HG03378 (cell line): ENCODE measurements around the gene C5orf63.
"Not testable (repeated sequence)": the region's sequence is repeated elsewhere in the genome, so short reads cannot be mapped to it uniquely, and the experiment has no call there.

Experiments
- ATAC-seq: cut with Tn5 transposase; IDR thresholded peaks from one replicate; pipeline ENCODE4 v1.9.1; 2021; ENCODE audit warnings: mild to moderate bottlenecking, moderate library complexity; ENCODE audit not compliant: unreplicated experiment

C5orf63 gene

DNA sequence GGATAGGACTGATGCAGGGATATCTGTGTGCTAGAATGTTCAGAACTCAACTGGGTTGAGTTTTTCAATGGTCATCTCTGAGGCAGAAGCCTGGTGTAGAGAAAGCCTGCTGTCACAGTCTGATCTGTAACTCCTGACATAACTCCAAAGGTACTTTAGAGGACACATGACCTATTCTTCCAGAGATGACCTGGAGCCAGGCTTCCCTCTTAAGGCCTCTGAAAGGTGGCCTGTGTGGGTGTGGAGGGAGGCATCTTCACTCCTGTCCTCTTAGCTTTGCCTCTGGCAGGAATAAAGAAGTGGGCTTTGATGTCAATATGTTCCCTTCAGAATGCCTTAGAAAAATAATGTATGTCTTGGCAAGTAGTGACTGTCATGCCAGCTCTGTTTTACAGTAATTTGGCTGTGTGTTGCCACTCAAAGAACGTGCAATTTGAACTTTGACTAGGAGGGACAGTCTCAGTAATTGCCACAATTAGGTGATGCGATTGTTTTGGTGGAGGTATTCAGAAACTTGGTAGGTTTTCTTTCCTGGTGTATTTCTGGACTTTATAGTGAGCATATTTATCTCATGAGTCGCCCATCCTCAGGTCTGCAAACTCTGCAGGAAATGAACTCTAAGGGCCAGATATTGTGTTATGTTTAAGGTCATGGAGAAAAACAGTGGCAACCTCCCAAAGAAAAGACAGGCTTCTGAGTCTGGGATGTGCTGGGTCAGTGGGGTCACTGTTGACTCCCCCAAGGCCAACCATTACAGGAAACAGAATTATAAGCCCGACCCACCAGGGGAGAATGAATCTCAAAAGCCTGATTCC is 3.2 kb upstream of the C5orf63 start:
- no peak for ATAC-seq

DNA sequence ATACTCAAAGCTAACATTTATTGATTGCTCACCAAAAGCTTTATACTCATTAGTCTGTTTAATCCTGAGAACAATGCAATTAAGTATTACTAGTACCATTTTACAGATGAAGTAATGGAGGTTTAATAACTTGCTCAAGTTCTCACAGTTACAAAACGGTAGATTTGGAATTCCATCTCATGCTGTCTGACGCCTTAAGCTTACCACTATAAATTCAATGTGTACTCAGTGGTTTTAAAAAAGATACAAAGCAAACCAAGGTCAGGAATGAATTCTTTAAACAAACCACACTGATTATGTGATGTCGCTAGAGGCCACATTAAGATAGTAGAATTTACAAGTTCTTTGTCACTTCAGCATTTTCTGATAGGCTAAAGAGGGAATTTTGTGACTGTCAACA is 1.2 kb upstream of the C5orf63 start:
- ATAC-seq, result no peak

GRCh38 chr5:127070243-127070642 is 3.1 kb downstream of the C5orf63 start:
- no peak for ATAC-seq

GRCh38 chr5:127068493-127069214 is 4.6 kb downstream of the C5orf63 start:
- ATAC-seq, result no peak

- no peak for ATAC-seq
Measured at GRCh38 chr5:127066721-127067120, 6.6 kb downstream of the C5orf63 start.

DNA sequence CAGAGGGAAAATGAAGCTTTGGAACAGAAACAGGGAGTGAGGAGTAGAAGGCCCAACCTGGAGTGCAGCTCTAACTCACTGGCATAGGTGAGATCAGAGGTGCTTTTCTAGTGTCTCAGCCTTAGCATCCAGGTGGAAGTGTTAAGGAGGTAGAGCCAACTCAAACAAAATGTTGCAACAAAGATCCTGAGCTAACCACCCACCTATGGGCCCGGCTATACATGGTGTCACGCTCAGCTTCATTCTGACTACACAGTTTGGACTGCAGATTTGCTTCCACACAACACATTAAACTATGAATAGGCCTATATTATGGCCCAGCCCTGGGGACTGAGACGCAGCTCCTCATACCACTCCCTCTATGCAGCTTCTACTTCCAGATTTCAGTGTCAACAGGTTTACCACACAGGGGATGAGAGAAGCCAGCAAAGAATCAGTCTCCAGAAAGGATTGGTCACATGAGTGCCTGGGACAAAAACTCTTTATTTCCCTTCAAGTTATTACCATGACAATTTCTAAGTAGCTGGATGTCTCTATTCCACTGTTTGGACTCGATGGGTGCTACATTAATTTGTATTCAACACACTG is 9.0 kb downstream of the C5orf63 start:
- no peak for ATAC-seq

DNA sequence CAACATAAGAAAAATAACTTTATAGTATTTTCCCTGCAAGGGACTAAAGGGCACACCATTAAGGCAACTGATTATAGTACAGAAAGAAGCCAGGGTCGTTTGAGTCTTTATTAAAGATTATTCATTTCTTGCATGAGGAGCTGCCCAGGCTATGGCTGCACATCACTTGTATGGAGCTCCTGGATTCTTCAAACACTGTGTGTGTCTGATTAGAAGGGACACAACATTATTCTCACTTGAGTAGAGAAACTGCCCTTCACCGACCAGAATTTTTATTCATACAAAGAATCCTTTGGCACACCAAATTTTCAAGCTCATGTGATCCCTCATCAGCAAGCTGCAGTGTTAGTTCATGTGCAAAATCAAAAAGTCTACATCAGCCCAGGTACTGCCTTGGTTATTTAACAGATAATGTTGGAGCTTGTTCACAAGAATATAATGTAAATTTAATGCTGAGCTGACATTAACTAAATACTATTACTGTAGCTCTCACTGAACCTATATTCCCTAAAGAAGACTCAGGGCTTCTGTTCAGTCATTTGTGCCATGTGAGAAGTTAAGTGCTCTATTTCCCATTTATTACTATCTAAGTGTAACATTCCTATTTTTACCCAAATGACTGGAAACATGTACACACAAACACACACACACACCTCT is 9.9 kb downstream of the C5orf63 start:
- ATAC-seq, result no peak

GRCh38 chr5:127061956-127062355 is 11.3 kb downstream of the C5orf63 start:
- no peak for ATAC-seq

DNA sequence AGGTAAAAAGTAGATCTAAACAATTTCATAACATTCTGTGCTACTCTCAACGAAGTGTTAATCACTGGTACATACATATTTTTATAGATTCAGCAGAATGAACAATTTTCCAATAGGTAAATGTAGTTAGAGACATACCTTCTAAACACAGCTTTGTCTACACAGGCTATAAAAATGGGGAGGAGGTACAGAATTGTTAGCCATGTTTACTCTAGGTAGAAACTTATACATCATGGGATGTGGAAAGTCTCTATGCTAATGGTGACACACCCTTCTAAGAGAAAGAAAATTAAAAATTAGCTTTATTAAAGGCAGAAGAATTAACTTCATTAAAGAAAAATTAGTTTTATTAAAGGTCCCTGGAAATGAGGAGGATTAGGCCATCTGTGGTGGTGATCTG is 11.8 kb downstream of the C5orf63 start:
- ATAC-seq, result no peak

GRCh38 chr5:127060470-127060985 is 12.8 kb downstream of the C5orf63 start:
- ATAC-seq, result no peak

- no peak for ATAC-seq
Measured at GRCh38 chr5:127056896-127057295, 16.4 kb downstream of the C5orf63 start.

GRCh38 chr5:127055880-127056653 is 17.2 kb downstream of the C5orf63 start:
- ATAC-seq, result no peak

DNA sequence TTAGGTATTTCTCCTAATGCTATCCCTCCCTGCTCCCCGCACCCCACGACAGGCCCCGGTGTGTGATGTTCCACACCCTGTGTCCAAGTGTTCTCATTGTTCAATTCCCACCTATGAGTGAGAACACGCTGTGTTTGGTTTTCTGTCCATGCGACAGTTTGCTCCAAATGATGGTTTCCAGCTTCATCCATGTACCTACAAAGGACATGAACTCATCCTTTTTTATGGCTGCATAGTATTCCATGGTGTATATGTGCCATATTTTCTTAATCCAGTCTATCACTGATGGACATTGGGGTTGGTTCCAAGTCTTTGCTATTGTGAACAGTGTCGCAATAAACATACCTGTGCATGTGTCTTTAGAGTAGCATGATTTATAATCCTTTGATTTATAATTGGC is 19.8 kb downstream of the C5orf63 start:
- ATAC-seq, result not testable (repeated sequence)

GRCh38 chr5:127053049-127053448 is 20.3 kb downstream of the C5orf63 start:
- ATAC-seq, result no peak

DNA sequence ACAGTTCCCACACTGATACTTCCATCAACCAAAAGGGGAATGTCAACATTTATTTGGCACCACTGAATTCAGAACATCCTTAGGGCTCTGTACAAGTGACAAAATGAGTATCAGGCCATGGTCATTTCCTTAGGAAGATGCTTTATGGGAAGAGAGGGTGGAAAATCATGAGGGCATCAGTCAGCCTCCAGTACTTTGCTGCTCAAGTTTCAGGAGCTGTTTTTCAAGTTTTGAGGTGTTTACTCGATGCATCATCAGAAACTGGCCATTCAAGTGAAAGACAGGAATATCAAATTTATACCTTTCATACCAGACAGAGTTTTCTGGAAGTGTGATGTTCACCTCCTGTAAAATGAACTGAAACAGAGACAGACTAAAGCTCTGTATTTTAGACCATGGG is 21.7 kb downstream of the C5orf63 start:
- ATAC-seq, result no peak

DNA sequence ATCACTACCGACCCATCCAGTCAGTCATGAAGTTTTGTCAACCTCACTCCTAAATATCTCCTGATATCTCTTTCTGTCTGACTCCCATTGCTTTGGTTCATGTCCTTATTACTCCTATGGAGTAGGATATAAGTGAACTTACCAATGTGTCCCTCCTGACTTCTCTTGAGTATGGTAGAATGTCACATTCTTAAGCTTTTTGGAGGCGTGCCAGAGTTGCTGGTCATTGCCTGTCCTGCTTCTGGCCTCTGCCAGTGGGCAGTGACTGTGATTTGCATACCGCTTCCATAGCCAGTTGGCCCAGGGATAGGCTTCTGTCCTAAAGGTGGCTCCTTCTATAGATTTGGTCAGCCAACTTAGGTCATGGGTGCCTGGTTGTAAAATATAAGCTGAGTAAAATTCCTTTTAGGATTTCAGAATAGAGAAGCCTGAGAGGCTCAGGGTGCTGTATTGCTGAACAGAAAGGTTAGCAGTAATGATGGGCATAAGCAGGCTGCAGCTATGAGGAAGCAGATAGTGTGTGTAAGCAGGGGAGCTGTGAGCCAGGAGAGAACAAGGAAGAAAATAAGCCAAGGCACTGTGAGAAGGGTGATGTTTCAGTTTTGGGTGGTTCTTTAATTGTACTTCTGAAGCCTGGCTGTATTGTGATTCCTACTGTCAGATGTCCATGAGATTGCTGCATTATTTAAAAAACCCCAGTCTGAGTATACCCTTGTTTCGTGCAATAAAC is 26.8 kb downstream of the C5orf63 start:
- no peak for ATAC-seq

DNA sequence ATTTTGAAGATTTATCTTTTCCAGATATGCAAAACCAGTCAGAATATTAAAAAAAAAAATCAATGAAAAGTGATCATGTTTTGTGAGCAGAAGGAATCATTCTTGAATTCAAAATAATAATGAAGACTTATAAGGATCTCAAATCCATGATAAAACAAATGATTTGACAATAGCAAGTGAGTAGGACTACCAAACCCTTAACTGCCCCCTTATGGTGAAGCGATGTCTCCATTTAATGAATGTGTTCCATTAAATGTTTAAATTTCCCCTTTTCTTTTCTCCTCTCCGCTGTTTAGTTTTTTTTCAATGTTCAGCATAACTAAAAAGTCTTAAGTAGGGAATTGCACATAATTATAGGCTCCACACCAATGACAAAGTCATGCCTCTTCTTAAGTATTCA is 30.7 kb downstream of the C5orf63 start:
- no peak for ATAC-seq

- ATAC-seq, result no peak
Measured at GRCh38 chr5:127041571-127041970, 31.7 kb downstream of the C5orf63 start.

DNA sequence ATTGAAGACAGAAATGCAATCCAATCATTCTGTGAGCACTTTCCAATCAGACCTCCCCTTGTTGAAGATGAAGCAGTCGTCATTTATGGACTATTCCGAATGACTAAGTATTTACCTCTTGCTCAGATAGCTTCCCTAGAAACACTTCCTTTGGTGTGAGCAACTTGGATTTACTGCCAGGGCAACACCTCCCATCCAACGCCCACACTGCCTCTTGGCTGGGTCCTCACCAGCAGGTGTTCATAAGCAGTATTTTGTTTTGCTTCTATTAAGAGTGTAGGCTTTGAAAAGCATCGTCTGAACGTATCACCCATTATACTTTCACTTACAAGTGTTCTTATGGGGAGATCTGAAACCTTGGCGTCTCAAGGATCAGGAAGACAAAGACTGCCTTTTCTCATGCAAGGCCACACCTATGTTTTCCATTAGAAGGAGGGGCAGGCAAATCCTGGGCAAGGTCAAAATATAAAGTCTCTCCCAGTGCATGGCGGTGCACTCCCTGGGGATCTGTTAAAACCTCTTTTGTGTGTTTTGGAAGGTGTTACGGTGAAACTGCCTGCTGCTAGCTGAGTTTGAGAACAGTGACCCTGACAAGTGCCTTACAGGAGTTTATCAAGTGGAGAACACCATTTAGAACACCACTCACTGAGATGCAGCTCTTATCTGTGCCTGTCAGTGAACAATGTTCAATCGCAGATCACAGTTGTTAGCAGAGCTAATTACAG is 32.3 kb downstream of the C5orf63 start:
- no peak for ATAC-seq
